B cell (primary cell): ENCODE data around the gene SCNN1B. TPM values are rescaled to one million over a fixed set of nuclear protein-coding genes. Genes with fewer than 3 reads are reported as not detected.

Experiments used
- ATAC-seq: fragments of 200-7000 bp; cut with Tn5 transposase; one replicate; pipeline ENCODE4 v1.10.0; 2021; ENCODE audit warnings: low read depth, mild to moderate bottlenecking, moderate number of reproducible peaks, moderate library complexity
- CTCF ChIA-PET: fragments of 350-600 bp; sonication (Branson Sonifier 250); formaldehyde crosslinking; loops from one replicate; lab custom pipeline; 2021; ENCODE audit warnings: antibody characterized with exemption, inconsistent platforms; lab: Charles Lee
- POLR2A ChIA-PET: fragments of 350-600 bp; sonication (Branson Sonifier 250); formaldehyde crosslinking; loops from one replicate; lab custom pipeline; 2021; ENCODE audit warnings: antibody characterized with exemption; lab: Charles Lee
- DNase-seq: peaks from one replicate; pipeline ENCODE4 v3.0.0; 2013
- H2AFZ ChIP-seq: 2 replicates; pipeline ENCODE4 v1.6.1; 2012; ENCODE audit warnings: mild to moderate bottlenecking, low read depth, low read length; ENCODE audit not compliant: insufficient read depth, poor library complexity, severe bottlenecking
- H3K27ac ChIP-seq, 2 donors: 1 replicate in 1 of 2; 2 replicates in 1 of 2; pipeline ENCODE4 v1.5.1; 2012 to 2013; ENCODE audit warnings: low read length in 2 of 2, mild to moderate bottlenecking in 2 of 2, moderate library complexity in 1 of 2
- H3K27me3 ChIP-seq, 4 experiments: fragments of 200-600 bp in 1 of 4; sonication (generic) in 1 of 4; replicated peaks in 1 of 4; 1 replicate in 2 of 4; 2 replicates in 2 of 4; pipeline versions ENCODE4 v1.6.1 to v1.7.0; 2013 to 2016; ENCODE audit warnings: low read length in 3 of 4, mild to moderate bottlenecking in 2 of 4, mixed read lengths in 1 of 4, moderate library complexity in 1 of 4; ENCODE audit not compliant: insufficient read depth in 4 of 4, control insufficient read depth in 3 of 4; ENCODE audit errors: control extremely low read depth in 1 of 4
- H3K36me3 ChIP-seq, 2 experiments: replicated peaks in 1 of 2; 1 replicate in 1 of 2; 2 replicates in 1 of 2; pipeline versions ENCODE4 v1.6.1 to v1.7.1; 2013; ENCODE audit warnings: low read length in 1 of 2; ENCODE audit not compliant: insufficient read depth in 2 of 2, control insufficient read depth in 1 of 2; ENCODE audit errors: control extremely low read depth in 1 of 2, extremely low read depth in 1 of 2
- H3K4me1 ChIP-seq, 2 donors: fragments of 200-600 bp in 1 of 2; sonication (generic) in 1 of 2; 1 replicate in 1 of 2; 2 replicates in 1 of 2; pipeline versions ENCODE4 v1.5.1 to v1.6.1; 2013 to 2017; ENCODE audit warnings: low read length in 2 of 2; ENCODE audit not compliant: control insufficient read depth in 2 of 2, insufficient read depth in 2 of 2
- H3K4me2 ChIP-seq: replicated peaks from 2 replicates; pipeline ENCODE3; 2012; ENCODE audit warnings: mild to moderate bottlenecking, low read depth, low read length; ENCODE audit not compliant: poor library complexity, severe bottlenecking
- H3K4me3 ChIP-seq, 5 experiments: fragments of 200-600 bp in 1 of 5; sonication (generic) in 1 of 5; 1 replicate in 3 of 5; 2 replicates in 2 of 5; pipeline versions ENCODE4 v1.5.1 to v1.7.0; 2011 to 2016; ENCODE audit warnings: low read length in 4 of 5, mild to moderate bottlenecking in 4 of 5, low read depth in 2 of 5, control low read depth in 1 of 5, moderate library complexity in 1 of 5; ENCODE audit not compliant: insufficient read depth in 1 of 5; ENCODE audit errors: control extremely low read depth in 1 of 5, extremely low read depth in 1 of 5
- H3K79me2 ChIP-seq: fragments of 200-600 bp; sonication (generic); one replicate; pipeline ENCODE4 v1.6.0; 2016; ENCODE audit warnings: low read length; ENCODE audit not compliant: control insufficient read depth, insufficient read depth
- H3K9ac ChIP-seq: fragments of 200-600 bp; sonication (generic); 2 replicates; pipeline ENCODE4 v1.6.1; 2017; ENCODE audit warnings: mild to moderate bottlenecking, low read length, moderate library complexity
- H3K9me3 ChIP-seq, 3 donors: one replicate each; pipeline versions ENCODE4 v1.6.1 to v1.7.1; 2013; ENCODE audit warnings: low read length in 2 of 3; ENCODE audit not compliant: control insufficient read depth in 2 of 3, insufficient read depth in 1 of 3; ENCODE audit errors: control extremely low read depth in 1 of 3
- H4K20me1 ChIP-seq: 2 replicates; pipeline ENCODE4 v1.6.0; 2012; ENCODE audit warnings: mild to moderate bottlenecking, low read length; ENCODE audit not compliant: insufficient read depth, control insufficient read depth, poor library complexity, severe bottlenecking
- H3K27ac Mint-ChIP-seq: one replicate; pipeline ENCODE4 v1.8.0; 2021; ENCODE audit warnings: mixed read lengths
- H3K27me3 Mint-ChIP-seq: one replicate; pipeline ENCODE4 v1.8.0; 2021; ENCODE audit warnings: mixed read lengths
- H3K4me1 Mint-ChIP-seq: one replicate; pipeline ENCODE4 v1.8.0; 2021; ENCODE audit warnings: mixed read lengths
- H3K4me3 Mint-ChIP-seq: one replicate; pipeline ENCODE4 v1.8.0; 2021; ENCODE audit warnings: mixed read lengths
- H3K9me3 Mint-ChIP-seq: one replicate; pipeline ENCODE4 v1.8.0; 2022; ENCODE audit warnings: mixed read lengths; ENCODE audit not compliant: insufficient read depth
- EZH2 ChIP-seq: IDR thresholded peaks from 2 replicates; pipeline ENCODE4 v1.6.1; 2012; ENCODE audit warnings: borderline replicate concordance, low read depth, mild to moderate bottlenecking, moderate library complexity, low read length; ENCODE audit not compliant: insufficient read depth, poor library complexity, severe bottlenecking
- WGBS: methylation state at CpG from one replicate; pipeline ENCODE4 v1.1.5; 2013; ENCODE audit warnings: missing lambda C conversion rate; ENCODE audit not compliant: insufficient coverage; 5-methylcytosine and 5-hydroxymethylcytosine counted together
- intact Hi-C: fragments of 100-400 bp; cut with micrococcal nuclease; formaldehyde crosslinking; loops from one replicate; pipeline ENCODE4 v1.10.0; 2022
- polyA plus RNA-seq: library from polyadenylated mRNA; depleted of rRNA; stranded (reverse); fragments of >200 nt; gene quantifications from 2 replicates; pipeline ENCODE4 v1.2.3, GENCODE V29; 2012
- total RNA-seq, 2 donors: library from RNA; stranded (reverse); fragments of 120-200 nt in 1 of 2; gene quantifications; 1 replicate in 1 of 2; 2 replicates in 1 of 2; pipeline versions ENCODE4 v1.2.3 to v1.2.4, GENCODE V29; 2013 to 2022
- TF ChIP-seq, protein P1 (sequence below): fragments of 200-600 bp; IDR thresholded peaks from one replicate; pipeline ENCODE4 v1.8.0; 2022; ENCODE audit warnings: antibody characterized with exemption, mild to moderate bottlenecking

SCNN1B gene
- total and polyA plus RNA-seq, 2 donors (not counting 1 experiment from before 2014, with no cell fraction given), result 0.30 TPM; not detected in 1

DNA sequence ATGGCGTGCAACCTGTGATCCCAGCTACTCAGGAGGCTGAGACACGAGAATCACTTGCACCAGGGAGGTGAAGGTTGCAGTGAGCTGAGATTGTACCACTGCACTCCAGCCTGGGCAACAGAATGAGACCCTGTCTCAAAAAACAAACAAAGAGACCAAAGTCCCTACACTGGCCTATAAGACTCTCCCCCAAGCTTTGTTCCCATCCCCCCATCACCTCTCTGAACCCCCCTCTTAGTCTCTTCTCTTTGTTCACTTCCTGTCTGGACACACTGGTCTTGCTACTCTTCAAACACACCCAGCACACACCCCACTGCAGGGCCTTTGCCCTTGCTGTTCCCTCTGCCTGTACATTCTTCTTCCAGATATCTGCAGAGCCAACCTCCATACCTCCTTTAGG is 7.8 kb upstream of the SCNN1B start:
- Mint-ChIP-seq H3K4me3 (no peak overlapping the region), H3K27me3 (peaks cover 32% of the 10 kb centered on the region), H3K9me3 (no peaks in the 10 kb centered on the region), H3K4me1 (no peaks in the 10 kb centered on the region), H3K27ac (no peak overlapping the region)
- Histone ChIP-seq H3K36me3 (no peaks in the 10 kb centered on the region), H3K9me3 (peaks cover 0 to 5% (median 0%) of the 10 kb centered on the region in 3 donors), H3K4me2 (no peak overlapping the region), H4K20me1 (no peaks in the 10 kb centered on the region), H3K27ac (no peak overlapping the region), H2AFZ (no peak overlapping the region), H3K79me2 (no peaks in the 10 kb centered on the region), H3K27me3 (no peaks in the 10 kb centered on the region), H3K9ac (no peak overlapping the region), H3K4me1 (no peaks in the 10 kb centered on the region), H3K4me3 (no peak overlapping the region)
- POLR2A ChIA-PET, result no interaction called here
- WGBS, result no CpG with 5 or more reads among the region's 2 CpGs
- DNase-seq, result no peak
- no peak for ATAC-seq
- CTCF ChIA-PET, result no interaction called here
- TF ChIP-seq EZH2, result no peak
- intact Hi-C loops, result no loop called here

DNA sequence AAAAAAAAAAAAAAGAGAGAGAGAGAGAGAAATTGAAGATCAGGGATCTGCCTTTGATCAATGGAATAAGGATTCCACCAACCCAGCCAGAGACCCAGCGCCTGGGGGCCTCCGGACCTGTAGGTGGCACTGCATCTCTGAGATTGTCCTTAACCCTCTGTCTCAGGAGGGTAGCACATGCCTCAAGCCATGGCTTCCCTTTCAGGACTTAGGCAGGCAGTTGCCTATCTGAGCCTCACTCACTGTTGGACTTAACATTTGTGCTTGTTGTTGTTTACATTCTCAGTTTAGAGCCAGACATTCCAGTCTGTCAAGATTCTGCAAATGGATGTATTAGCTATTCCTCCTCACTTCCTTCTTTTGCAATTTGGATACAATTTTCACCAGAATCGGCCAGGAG is 5.1 kb upstream of the SCNN1B start:
- ATAC-seq (no peak), DNase-seq (no peak)
- Histone ChIP-seq H3K4me3 (no peak overlapping the region), H3K9ac (no peak overlapping the region), H3K79me2 (no peaks in the 10 kb centered on the region), H3K4me1 (peaks cover 2 to 3% of the 10 kb centered on the region in 2 donors), H3K27ac (no peak overlapping the region), H3K4me2 (no peak overlapping the region), H3K9me3 (peaks cover 0 to 5% (median 0%) of the 10 kb centered on the region in 3 donors), H2AFZ (peak overlapping the region; percentile 38), H4K20me1 (no peaks in the 10 kb centered on the region), H3K36me3 (no peaks in the 10 kb centered on the region), H3K27me3 (peaks cover 0 to 6% (median 4%) of the 10 kb centered on the region in 4 experiments)
- Mint-ChIP-seq H3K9me3 (no peaks in the 10 kb centered on the region), H3K27me3 (peaks cover 46% of the 10 kb centered on the region), H3K4me3 (no peak overlapping the region), H3K27ac (no peak overlapping the region), H3K4me1 (peaks cover 6% of the 10 kb centered on the region)
- TF ChIP-seq, protein P1, sequence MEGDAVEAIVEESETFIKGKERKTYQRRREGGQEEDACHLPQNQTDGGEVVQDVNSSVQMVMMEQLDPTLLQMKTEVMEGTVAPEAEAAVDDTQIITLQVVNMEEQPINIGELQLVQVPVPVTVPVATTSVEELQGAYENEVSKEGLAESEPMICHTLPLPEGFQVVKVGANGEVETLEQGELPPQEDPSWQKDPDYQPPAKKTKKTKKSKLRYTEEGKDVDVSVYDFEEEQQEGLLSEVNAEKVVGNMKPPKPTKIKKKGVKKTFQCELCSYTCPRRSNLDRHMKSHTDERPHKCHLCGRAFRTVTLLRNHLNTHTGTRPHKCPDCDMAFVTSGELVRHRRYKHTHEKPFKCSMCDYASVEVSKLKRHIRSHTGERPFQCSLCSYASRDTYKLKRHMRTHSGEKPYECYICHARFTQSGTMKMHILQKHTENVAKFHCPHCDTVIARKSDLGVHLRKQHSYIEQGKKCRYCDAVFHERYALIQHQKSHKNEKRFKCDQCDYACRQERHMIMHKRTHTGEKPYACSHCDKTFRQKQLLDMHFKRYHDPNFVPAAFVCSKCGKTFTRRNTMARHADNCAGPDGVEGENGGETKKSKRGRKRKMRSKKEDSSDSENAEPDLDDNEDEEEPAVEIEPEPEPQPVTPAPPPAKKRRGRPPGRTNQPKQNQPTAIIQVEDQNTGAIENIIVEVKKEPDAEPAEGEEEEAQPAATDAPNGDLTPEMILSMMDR, result no peak
- no peak for TF ChIP-seq EZH2
- intact Hi-C loops, result no loop called here
- ChIA-PET POLR2A (no interaction called here), CTCF (no interaction called here)
- WGBS, result 100% methylated on average over 2 of the region's 3 CpGs
